AG10803 (cell line): Measurements from ENCODE around the gene BDKRB2.

Source experiments
- DNase-seq: peaks from one replicate; pipeline ENCODE4 v3.0.0; 2010; ENCODE audit warnings: low read depth
- H3K4me3 ChIP-seq: 2 replicates; pipeline ENCODE4 v1.5.1; 2011; ENCODE audit warnings: mild to moderate bottlenecking, low read length, control low read depth
- CTCF ChIP-seq: conservative IDR thresholded peaks from 2 replicates; pipeline ENCODE4 v1.5.1; 2011; ENCODE audit warnings: mild to moderate bottlenecking, low read length, control low read depth, inconsistent platforms

Gene BDKRB2

GRCh38 chr14:96161636-96162035 is 43.0 kb upstream of the BDKRB2 start:
- DNase-seq = no peak
- H3K4me3 ChIP-seq = no peak overlapping the region
- no peak for TF ChIP-seq CTCF

- H3K4me3 ChIP-seq = no peak overlapping the region
- DNase-seq = no peak
- TF ChIP-seq CTCF = no peak
These were observed 42.4 kb upstream of the BDKRB2 start for GRCh38 chr14:96162265-96162664.

GRCh38 chr14:96162741-96163140 is 41.9 kb upstream of the BDKRB2 start:
- DNase-seq = peak; percentile 67
- H3K4me3 ChIP-seq = no peak overlapping the region
- no peak for TF ChIP-seq CTCF

GRCh38 chr14:96164861-96165490 is 39.7 kb upstream of the BDKRB2 start:
- DNase-seq = no peak
- H3K4me3 ChIP-seq = no peak overlapping the region
- no peak for TF ChIP-seq CTCF

GRCh38 chr14:96165493-96166436 is 38.9 kb upstream of the BDKRB2 start:
- no peak for DNase-seq
- TF ChIP-seq CTCF = no peak
- no peak overlapping the region for H3K4me3 ChIP-seq

GRCh38 chr14:96166461-96167223 is 38.0 kb upstream of the BDKRB2 start:
- DNase-seq = peak; percentile 45
- no peak for TF ChIP-seq CTCF

More at GRCh38 chr14:96166461-96167223, 38.0 kb upstream of the BDKRB2 start:
- no peak overlapping the region for H3K4me3 ChIP-seq
